ENCODE measurements around the gene MYDGF.

- TF ChIP-seq CTCF (conservative IDR thresholded peaks at IDR 0.05; ENCODE audit: low read depth, low read length) (no peak), EZH2 (IDR thresholded peaks at IDR 0.05; ENCODE audit: borderline replicate concordance, low read depth, low read length, poor library complexity, severe bottlenecking) (no peak)
Measured at GRCh38 chr19:4657835-4658234, 12.3 kb downstream of the MYDGF start.
